ENCODE data around the gene EHD4.
A peak's percentile ranks its signal among the peaks of the same experiment; 100 is the strongest.

The EHD4 gene

GRCh38 chr15:41892621-41893421 is 79.5 kb downstream of the EHD4 start:
- no peaks in the 10 kb centered on the region for H3K9me3 ChIP-seq (ENCODE audit: control insufficient read depth in 2 of 2, low read length in 2 of 2)
- H3K4me3 ChIP-seq (ENCODE audit: low read length in 2 of 2): peak overlapping the region in 1 of 2 donors; percentile 4
- no peak overlapping the region for H3K27ac ChIP-seq (ENCODE audit: low read depth in 2 of 2, low read length in 2 of 2)
- peaks cover 8 to 12% of the 10 kb centered on the region in 2 donors for H3K4me1 ChIP-seq (ENCODE audit: control insufficient read depth in 2 of 2, insufficient read depth in 2 of 2, low read length in 2 of 2)
- H3K9ac ChIP-seq (ENCODE audit: low read depth in 1 of 2, low read length in 2 of 2): no peak overlapping the region
- peaks cover 0 to 3% of the 10 kb centered on the region in 2 donors for H3K36me3 ChIP-seq (ENCODE audit: control insufficient read depth in 2 of 2, insufficient read depth in 2 of 2, low read length in 2 of 2)
- H3K27me3 ChIP-seq (ENCODE audit: control insufficient read depth in 2 of 2, insufficient read depth in 2 of 2, low read length in 2 of 2): no peaks in the 10 kb centered on the region

DNA sequence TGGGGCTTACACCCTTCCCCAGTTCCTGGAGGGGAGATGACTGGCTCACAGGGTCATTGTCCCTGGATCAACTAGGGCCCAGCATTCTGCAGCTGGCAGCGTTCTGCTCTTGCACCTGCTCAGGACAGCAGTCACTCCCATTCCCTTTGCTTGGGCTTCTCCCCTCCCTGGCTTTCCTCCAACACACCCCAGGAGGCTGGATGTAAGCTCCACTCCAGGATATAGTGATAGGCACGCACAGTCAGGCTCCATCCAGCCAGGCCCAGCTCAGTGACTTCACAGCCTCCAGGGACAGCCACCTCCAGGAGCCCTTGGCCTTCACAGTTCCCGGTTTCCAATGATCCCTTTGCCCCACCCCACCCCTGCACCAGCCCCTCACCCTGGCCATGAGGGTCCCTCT is 80.4 kb downstream of the EHD4 start:
- no peaks in the 10 kb centered on the region for H3K36me3 ChIP-seq (ENCODE audit: control insufficient read depth in 2 of 2, insufficient read depth in 2 of 2, low read length in 2 of 2)
- peaks cover 8 to 12% of the 10 kb centered on the region in 2 donors for H3K4me1 ChIP-seq (ENCODE audit: control insufficient read depth in 2 of 2, insufficient read depth in 2 of 2, low read length in 2 of 2)
- H3K27ac ChIP-seq (ENCODE audit: low read depth in 2 of 2, low read length in 2 of 2): no peak overlapping the region
- no peaks in the 10 kb centered on the region for H3K9me3 ChIP-seq (ENCODE audit: control insufficient read depth in 2 of 2, low read length in 2 of 2)
- no peak overlapping the region for H3K9ac ChIP-seq (ENCODE audit: low read depth in 1 of 2, low read length in 2 of 2)
- no peak overlapping the region for H3K4me3 ChIP-seq (ENCODE audit: low read length in 2 of 2)
- no peaks in the 10 kb centered on the region for H3K27me3 ChIP-seq (ENCODE audit: control insufficient read depth in 2 of 2, insufficient read depth in 2 of 2, low read length in 2 of 2)

DNA sequence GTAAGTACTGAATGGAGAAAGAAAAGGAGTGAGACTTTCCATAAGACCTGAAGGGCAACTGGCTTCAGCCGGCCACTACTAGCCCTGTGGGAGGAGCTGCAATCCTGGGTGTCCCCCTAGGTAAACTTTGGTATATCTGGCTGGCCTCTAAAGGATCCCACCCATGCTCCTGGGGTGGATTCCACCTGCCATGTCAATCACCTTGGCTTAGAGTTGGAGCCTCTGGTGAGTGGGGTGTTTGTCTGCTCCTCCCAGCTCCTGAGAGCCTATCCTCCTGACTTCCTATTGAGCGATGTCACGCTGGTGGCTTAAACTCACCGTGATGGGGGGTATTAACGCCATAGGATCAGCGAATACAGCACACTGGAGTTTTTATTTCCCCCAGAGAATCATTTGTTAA is 81.1 kb downstream of the EHD4 start:
- H3K27me3 ChIP-seq (ENCODE audit: control insufficient read depth in 2 of 2, insufficient read depth in 2 of 2, low read length in 2 of 2): no peaks in the 10 kb centered on the region
- H3K4me3 ChIP-seq (ENCODE audit: low read length in 2 of 2): no peak overlapping the region
- no peak overlapping the region for H3K9ac ChIP-seq (ENCODE audit: low read depth in 1 of 2, low read length in 2 of 2)
- H3K9me3 ChIP-seq (ENCODE audit: control insufficient read depth in 2 of 2, low read length in 2 of 2): no peaks in the 10 kb centered on the region
- H3K4me1 ChIP-seq (ENCODE audit: control insufficient read depth in 2 of 2, insufficient read depth in 2 of 2, low read length in 2 of 2): peaks cover 8 to 12% of the 10 kb centered on the region in 2 donors
- no peaks in the 10 kb centered on the region for H3K36me3 ChIP-seq (ENCODE audit: control insufficient read depth in 2 of 2, insufficient read depth in 2 of 2, low read length in 2 of 2)
- H3K27ac ChIP-seq (ENCODE audit: low read depth in 2 of 2, low read length in 2 of 2): no peak overlapping the region

GRCh38 chr15:41890050-41890690 is 82.2 kb downstream of the EHD4 start:
- H3K9ac ChIP-seq (ENCODE audit: low read depth in 1 of 2, low read length in 2 of 2): no peak overlapping the region
- H3K4me1 ChIP-seq (ENCODE audit: control insufficient read depth in 2 of 2, insufficient read depth in 2 of 2, low read length in 2 of 2): peaks cover 8 to 12% of the 10 kb centered on the region in 2 donors
- H3K9me3 ChIP-seq (ENCODE audit: control insufficient read depth in 2 of 2, low read length in 2 of 2): no peaks in the 10 kb centered on the region
- no peak overlapping the region for H3K27ac ChIP-seq (ENCODE audit: low read depth in 2 of 2, low read length in 2 of 2)
- no peaks in the 10 kb centered on the region for H3K36me3 ChIP-seq (ENCODE audit: control insufficient read depth in 2 of 2, insufficient read depth in 2 of 2, low read length in 2 of 2)
- no peak overlapping the region for H3K4me3 ChIP-seq (ENCODE audit: low read length in 2 of 2)
- H3K27me3 ChIP-seq (ENCODE audit: control insufficient read depth in 2 of 2, insufficient read depth in 2 of 2, low read length in 2 of 2): no peaks in the 10 kb centered on the region

DNA sequence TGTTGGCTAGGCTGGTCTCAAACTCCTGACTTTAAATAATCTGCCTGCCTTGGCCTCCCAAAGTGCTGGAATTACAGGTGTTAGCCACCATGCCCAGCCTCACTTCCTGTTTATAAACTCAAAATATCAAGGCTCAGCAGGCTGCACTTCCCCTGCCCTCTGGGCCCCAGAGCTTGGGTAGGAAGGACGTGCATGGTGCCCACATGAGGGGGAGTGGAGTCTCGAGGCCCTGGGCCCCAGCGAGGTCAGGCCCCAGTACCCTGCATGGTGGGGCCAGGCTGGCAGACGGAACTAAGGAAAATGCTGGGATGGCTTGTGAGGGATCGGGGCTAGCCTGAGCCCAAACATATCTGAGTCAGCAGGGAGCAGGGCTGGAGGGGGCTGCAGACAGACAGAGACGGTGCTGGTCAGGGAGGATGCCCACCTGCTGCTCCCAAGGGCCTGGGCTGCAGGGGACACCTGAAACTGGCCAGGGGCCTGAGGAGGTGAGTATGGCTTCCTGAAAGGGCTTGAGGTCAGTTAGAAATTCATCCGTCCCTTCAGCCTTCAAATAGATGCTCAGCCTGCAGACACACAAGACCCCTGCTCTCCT is 83.6 kb downstream of the EHD4 start:
- H3K4me3 ChIP-seq (ENCODE audit: low read length in 2 of 2): no peak overlapping the region

DNA sequence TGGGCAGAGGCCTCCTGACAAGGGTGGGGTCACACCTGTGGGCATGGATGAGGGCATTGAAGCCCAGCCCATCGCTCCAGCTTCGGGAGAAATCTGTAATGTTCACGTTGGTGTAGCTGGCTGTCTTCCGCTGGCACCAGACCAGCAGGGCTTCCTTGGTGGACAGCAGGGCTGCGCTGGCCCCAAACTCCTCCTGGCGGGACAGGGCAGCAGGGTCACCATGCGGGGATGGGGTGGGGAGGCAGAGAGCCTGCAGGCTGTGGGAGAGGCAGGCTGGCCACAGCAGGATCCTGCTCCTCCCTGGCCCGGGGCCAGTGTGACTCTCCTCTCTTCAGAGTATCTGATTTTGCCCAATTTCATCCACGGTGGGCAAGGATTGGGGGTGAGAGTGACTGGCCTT is 84.5 kb downstream of the EHD4 start:
- Histone ChIP-seq H3K4me1 (ENCODE audit: control insufficient read depth in 2 of 2, insufficient read depth in 2 of 2, low read length in 2 of 2) (peaks cover 0 to 4% of the 10 kb centered on the region in 2 donors), H3K9ac (ENCODE audit: low read depth in 1 of 2, low read length in 2 of 2) (no peak overlapping the region), H3K27ac (ENCODE audit: low read depth in 2 of 2, low read length in 2 of 2) (no peak overlapping the region), H3K27me3 (ENCODE audit: control insufficient read depth in 2 of 2, insufficient read depth in 2 of 2, low read length in 2 of 2) (no peaks in the 10 kb centered on the region), H3K9me3 (ENCODE audit: control insufficient read depth in 2 of 2, low read length in 2 of 2) (no peaks in the 10 kb centered on the region), H3K4me3 (ENCODE audit: low read length in 2 of 2) (no peak overlapping the region), H3K36me3 (ENCODE audit: control insufficient read depth in 2 of 2, insufficient read depth in 2 of 2, low read length in 2 of 2) (no peaks in the 10 kb centered on the region)

More for the DNA sequence above, 83.6 kb downstream of the EHD4 start:
- Histone ChIP-seq H3K4me1 (ENCODE audit: control insufficient read depth in 2 of 2, insufficient read depth in 2 of 2, low read length in 2 of 2) (peaks cover 1 to 4% of the 10 kb centered on the region in 2 donors), H3K9me3 (ENCODE audit: control insufficient read depth in 2 of 2, low read length in 2 of 2) (no peaks in the 10 kb centered on the region), H3K27me3 (ENCODE audit: control insufficient read depth in 2 of 2, insufficient read depth in 2 of 2, low read length in 2 of 2) (no peaks in the 10 kb centered on the region), H3K36me3 (ENCODE audit: control insufficient read depth in 2 of 2, insufficient read depth in 2 of 2, low read length in 2 of 2) (no peaks in the 10 kb centered on the region), H3K27ac (ENCODE audit: low read depth in 2 of 2, low read length in 2 of 2) (no peak overlapping the region), H3K9ac (ENCODE audit: low read depth in 1 of 2, low read length in 2 of 2) (no peak overlapping the region)

DNA sequence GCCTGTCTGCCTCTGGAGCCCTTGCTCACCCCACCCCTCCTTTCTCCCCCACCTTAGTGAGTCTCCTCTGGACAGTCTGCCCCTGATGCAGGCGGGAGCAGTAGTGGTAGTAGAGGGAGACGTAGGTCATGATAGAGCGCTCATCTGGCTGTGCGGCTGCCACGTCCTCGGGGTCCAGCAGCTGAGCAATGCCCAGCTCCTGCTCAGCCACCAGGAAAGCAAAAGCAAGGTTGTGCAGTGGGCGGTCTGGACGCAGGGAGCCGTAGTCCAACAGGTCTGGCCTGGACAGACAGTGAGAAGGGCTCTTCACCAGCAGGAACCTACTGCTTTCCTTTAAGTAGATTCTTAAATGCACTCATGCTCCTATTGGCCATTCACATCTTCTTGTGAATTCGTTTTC is 85.2 kb downstream of the EHD4 start:
- H3K27me3 ChIP-seq (ENCODE audit: control insufficient read depth in 2 of 2, insufficient read depth in 2 of 2, low read length in 2 of 2): no peaks in the 10 kb centered on the region
- H3K27ac ChIP-seq (ENCODE audit: low read depth in 2 of 2, low read length in 2 of 2): no peak overlapping the region

GRCh38 chr15:41886741-41887140 is 85.6 kb downstream of the EHD4 start:
- Histone ChIP-seq H3K4me3 (ENCODE audit: low read length in 2 of 2) (no peak overlapping the region), H3K9me3 (ENCODE audit: control insufficient read depth in 2 of 2, low read length in 2 of 2) (no peaks in the 10 kb centered on the region), H3K36me3 (ENCODE audit: control insufficient read depth in 2 of 2, insufficient read depth in 2 of 2, low read length in 2 of 2) (no peaks in the 10 kb centered on the region), H3K9ac (ENCODE audit: low read depth in 1 of 2, low read length in 2 of 2) (no peak overlapping the region), H3K4me1 (ENCODE audit: control insufficient read depth in 2 of 2, insufficient read depth in 2 of 2, low read length in 2 of 2) (peaks cover 0 to 3% of the 10 kb centered on the region in 2 donors), H3K27me3 (ENCODE audit: control insufficient read depth in 2 of 2, insufficient read depth in 2 of 2, low read length in 2 of 2) (peaks cover 0 to 1% of the 10 kb centered on the region in 2 donors), H3K27ac (ENCODE audit: low read depth in 2 of 2, low read length in 2 of 2) (no peak overlapping the region)

More for the DNA sequence above, 85.2 kb downstream of the EHD4 start:
- Histone ChIP-seq H3K4me3 (ENCODE audit: low read length in 2 of 2) (no peak overlapping the region), H3K9ac (ENCODE audit: low read depth in 1 of 2, low read length in 2 of 2) (no peak overlapping the region), H3K9me3 (ENCODE audit: control insufficient read depth in 2 of 2, low read length in 2 of 2) (no peaks in the 10 kb centered on the region), H3K36me3 (ENCODE audit: control insufficient read depth in 2 of 2, insufficient read depth in 2 of 2, low read length in 2 of 2) (no peaks in the 10 kb centered on the region), H3K4me1 (ENCODE audit: control insufficient read depth in 2 of 2, insufficient read depth in 2 of 2, low read length in 2 of 2) (peaks cover 0 to 3% of the 10 kb centered on the region in 2 donors)

DNA sequence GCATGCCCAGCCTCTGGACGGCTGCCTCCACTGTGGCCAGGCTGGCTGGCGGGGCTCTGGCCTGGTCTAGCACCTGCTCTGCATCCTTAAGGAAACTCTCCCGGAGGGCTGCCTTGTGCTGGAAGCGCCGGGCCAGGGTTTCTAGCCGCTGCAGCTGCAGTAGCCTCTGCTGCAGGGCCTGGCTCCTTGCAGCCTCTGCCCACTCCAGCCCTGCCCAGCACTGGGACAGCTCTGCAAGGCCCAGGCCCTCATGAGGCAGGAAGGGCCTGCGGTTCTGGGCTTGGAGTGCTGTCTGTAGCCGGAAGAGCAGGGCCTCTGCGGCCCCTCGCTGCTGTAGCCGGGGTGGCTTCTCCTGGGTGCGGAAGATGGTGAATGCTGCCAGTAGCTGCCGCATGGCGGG is 86.5 kb downstream of the EHD4 start:
- no peaks in the 10 kb centered on the region for H3K9me3 ChIP-seq (ENCODE audit: control insufficient read depth in 2 of 2, low read length in 2 of 2)
- peaks cover 2 to 10% of the 10 kb centered on the region in 2 donors for H3K27me3 ChIP-seq (ENCODE audit: control insufficient read depth in 2 of 2, insufficient read depth in 2 of 2, low read length in 2 of 2)
- peaks cover 0 to 3% of the 10 kb centered on the region in 2 donors for H3K4me1 ChIP-seq (ENCODE audit: control insufficient read depth in 2 of 2, insufficient read depth in 2 of 2, low read length in 2 of 2)

DNA sequence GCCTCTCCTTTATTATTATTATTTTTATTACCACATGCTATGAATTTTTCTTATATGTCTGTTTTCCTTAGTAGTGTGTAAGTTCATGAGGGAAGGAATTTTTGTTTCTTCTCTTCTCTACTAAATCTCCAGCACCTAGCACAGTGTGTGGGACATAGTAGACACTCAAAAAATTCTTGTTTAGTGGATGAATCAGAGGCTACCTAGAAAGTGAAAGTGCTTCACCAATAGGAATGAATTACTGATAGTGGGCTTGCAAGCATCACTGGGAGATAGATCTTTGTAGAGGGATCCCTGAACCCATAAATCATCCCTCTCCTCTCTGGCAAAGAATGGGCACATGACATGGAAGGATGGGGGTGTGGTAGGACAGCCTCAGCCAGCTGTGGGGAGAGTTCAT is 87.0 kb downstream of the EHD4 start:
- peaks cover 4 to 11% of the 10 kb centered on the region in 2 donors for H3K27me3 ChIP-seq (ENCODE audit: control insufficient read depth in 2 of 2, insufficient read depth in 2 of 2, low read length in 2 of 2)
- H3K4me3 ChIP-seq (ENCODE audit: low read length in 2 of 2): no peak overlapping the region
- no peaks in the 10 kb centered on the region for H3K36me3 ChIP-seq (ENCODE audit: control insufficient read depth in 2 of 2, insufficient read depth in 2 of 2, low read length in 2 of 2)
- H3K27ac ChIP-seq (ENCODE audit: low read depth in 2 of 2, low read length in 2 of 2): no peak overlapping the region
- no peak overlapping the region for H3K9ac ChIP-seq (ENCODE audit: low read depth in 1 of 2, low read length in 2 of 2)
- H3K4me1 ChIP-seq (ENCODE audit: control insufficient read depth in 2 of 2, insufficient read depth in 2 of 2, low read length in 2 of 2): peaks cover 0 to 3% of the 10 kb centered on the region in 2 donors
- H3K9me3 ChIP-seq (ENCODE audit: control insufficient read depth in 2 of 2, low read length in 2 of 2): no peaks in the 10 kb centered on the region

More for the DNA sequence above, 86.5 kb downstream of the EHD4 start:
- no peak overlapping the region for H3K4me3 ChIP-seq (ENCODE audit: low read length in 2 of 2)
- H3K27ac ChIP-seq (ENCODE audit: low read depth in 2 of 2, low read length in 2 of 2): no peak overlapping the region
- H3K9ac ChIP-seq (ENCODE audit: low read depth in 1 of 2, low read length in 2 of 2): no peak overlapping the region
- no peaks in the 10 kb centered on the region for H3K36me3 ChIP-seq (ENCODE audit: control insufficient read depth in 2 of 2, insufficient read depth in 2 of 2, low read length in 2 of 2)

Data from mucosa of rectum (tissue), 2 donors.